NB4 (cell line): ENCODE results near the gene UBA6.

Experiments used
- CTCF ChIP-seq: IDR thresholded peaks from one replicate; pipeline ENCODE4 v1.5.1; 2012; ENCODE audit warnings: low read depth, low read length
- MYC ChIP-seq: IDR thresholded peaks from 2 replicates; pipeline ENCODE4 v1.6.1; 2011; ENCODE audit warnings: low read depth, low read length
- POLR2A ChIP-seq: IDR thresholded peaks from 2 replicates; pipeline ENCODE4 v1.6.1; 2011; ENCODE audit warnings: mild to moderate bottlenecking; ENCODE audit not compliant: insufficient read length; ENCODE audit errors: extremely low read depth
- TF ChIP-seq, protein P1 (sequence below): IDR thresholded peaks from 2 replicates; pipeline ENCODE4 v1.6.1; 2011; ENCODE audit warnings: low read depth, low read length

- TF ChIP-seq CTCF (no peak), MYC (no peak), POLR2A (no peak)
- TF ChIP-seq, protein P1, sequence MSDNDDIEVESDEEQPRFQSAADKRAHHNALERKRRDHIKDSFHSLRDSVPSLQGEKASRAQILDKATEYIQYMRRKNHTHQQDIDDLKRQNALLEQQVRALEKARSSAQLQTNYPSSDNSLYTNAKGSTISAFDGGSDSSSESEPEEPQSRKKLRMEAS = no peak
These were observed 132.1 kb downstream of the UBA6 start for GRCh38 chr4:67568820-67569219.
